H9 (cell line): Measurements from ENCODE around the gene RCAN1. TPM values are rescaled to one million over a fixed set of nuclear protein-coding genes. Genes with fewer than 3 reads are reported as not detected.

Experiments
- DNase-seq: peaks from one replicate; pipeline ENCODE4 v3.0.0-alpha.2; 2017
- H2AFZ ChIP-seq: one replicate; pipeline ENCODE4 v1.6.1; 2013; ENCODE audit warnings: mild to moderate bottlenecking, low read length, control low read depth, moderate library complexity
- H2AK5ac ChIP-seq: 2 replicates; pipeline ENCODE4 v1.6.1; 2013; ENCODE audit warnings: low read length, control low read depth, mixed read lengths; ENCODE audit not compliant: insufficient read length
- H2BK120ac ChIP-seq: one replicate; pipeline ENCODE4 v1.6.1; 2013; ENCODE audit warnings: low read depth, mild to moderate bottlenecking, low read length, control low read depth, inconsistent platforms; ENCODE audit not compliant: poor library complexity, severe bottlenecking
- H2BK12ac ChIP-seq: 2 replicates; pipeline ENCODE4 v1.6.1; 2013; ENCODE audit warnings: low read length, control low read depth, mixed read lengths, low read depth; ENCODE audit not compliant: insufficient read length
- H2BK15ac ChIP-seq: 2 replicates; pipeline ENCODE4 v1.6.1; 2013; ENCODE audit warnings: low read depth, low read length, control low read depth
- H2BK20ac ChIP-seq: one replicate; pipeline ENCODE4 v1.6.1; 2013; ENCODE audit warnings: low read depth, mild to moderate bottlenecking, low read length, control low read depth, inconsistent platforms; ENCODE audit not compliant: poor library complexity, severe bottlenecking
- H2BK5ac ChIP-seq: 2 replicates; pipeline ENCODE4 v1.6.1; 2013; ENCODE audit warnings: low read length, control low read depth, mixed read lengths; ENCODE audit not compliant: insufficient read length
- H3K14ac ChIP-seq: 2 replicates; pipeline ENCODE4 v1.6.1; 2013; ENCODE audit warnings: low read length, control low read depth; ENCODE audit not compliant: insufficient read depth
- H3K18ac ChIP-seq: 2 replicates; pipeline ENCODE4 v1.6.1; 2013; ENCODE audit warnings: low read depth, mild to moderate bottlenecking, mixed read lengths, low read length, control low read depth; ENCODE audit not compliant: insufficient read length
- H3K23ac ChIP-seq: 2 replicates; pipeline ENCODE4 v1.6.1; 2013; ENCODE audit warnings: low read length, control low read depth, mixed read lengths, low read depth; ENCODE audit not compliant: insufficient read length
- H3K23me2 ChIP-seq: 2 replicates; pipeline ENCODE4 v1.6.1; 2013; ENCODE audit warnings: low read depth, mild to moderate bottlenecking, mixed read lengths, low read length, control low read depth; ENCODE audit not compliant: insufficient read length, poor library complexity, severe bottlenecking
- H3K27ac ChIP-seq: 2 replicates; pipeline ENCODE4 v1.5.1; 2013; ENCODE audit warnings: low read length, control low read depth, mixed read lengths, low read depth; ENCODE audit not compliant: insufficient read length
- H3K27me3 ChIP-seq: 2 replicates; pipeline ENCODE4 v1.6.1; 2013; ENCODE audit warnings: low read length, control low read depth, inconsistent platforms; ENCODE audit not compliant: insufficient read depth
- H3K4ac ChIP-seq: 2 replicates; pipeline ENCODE4 v1.6.1; 2013; ENCODE audit warnings: low read depth, mild to moderate bottlenecking, control low read depth, inconsistent platforms, low read length, moderate library complexity
- H3K4me1 ChIP-seq: 2 replicates; pipeline ENCODE4 v1.6.1; 2013; ENCODE audit warnings: low read length, control low read depth, inconsistent platforms; ENCODE audit not compliant: insufficient read depth
- H3K4me2 ChIP-seq: 2 replicates; pipeline ENCODE4 v1.6.1; 2013; ENCODE audit warnings: low read length, control low read depth, mixed read lengths; ENCODE audit not compliant: insufficient read length, insufficient read depth
- H3K56ac ChIP-seq: 2 replicates; pipeline ENCODE4 v1.6.1; 2013; ENCODE audit warnings: low read depth, mild to moderate bottlenecking, mixed read lengths, low read length, control low read depth; ENCODE audit not compliant: insufficient read length
- H3K79me1 ChIP-seq: 2 replicates; pipeline ENCODE4 v1.6.1; 2013; ENCODE audit warnings: low read depth, mild to moderate bottlenecking, moderate library complexity, low read length, control low read depth, inconsistent platforms; ENCODE audit not compliant: insufficient read depth, poor library complexity, severe bottlenecking
- H3K79me2 ChIP-seq: 2 replicates; pipeline ENCODE4 v1.6.1; 2013; ENCODE audit warnings: low read length, control low read depth, inconsistent platforms; ENCODE audit not compliant: insufficient read depth
- H3K9ac ChIP-seq: 2 replicates; pipeline ENCODE4 v1.6.1; 2013; ENCODE audit warnings: low read length, control low read depth, mixed read lengths; ENCODE audit not compliant: insufficient read length; ENCODE audit errors: extremely low read depth
- H3K9me3 ChIP-seq: one replicate; pipeline ENCODE4 v1.6.1; 2013; ENCODE audit warnings: low read depth, low read length, inconsistent platforms; ENCODE audit not compliant: control insufficient read depth
- H3T11ph ChIP-seq: one replicate; pipeline ENCODE4 v1.6.1; 2013; ENCODE audit warnings: mild to moderate bottlenecking, low read length, control low read depth, inconsistent platforms
- H4K20me1 ChIP-seq: one replicate; pipeline ENCODE4 v1.6.1; 2013; ENCODE audit not compliant: control insufficient read depth, insufficient read length, insufficient read depth
- H4K5ac ChIP-seq: 2 replicates; pipeline ENCODE4 v1.6.1; 2013; ENCODE audit warnings: low read depth, mild to moderate bottlenecking, mixed read lengths, low read length, control low read depth; ENCODE audit not compliant: insufficient read length
- H4K8ac ChIP-seq: replicated peaks from 2 replicates; pipeline ENCODE4 v1.6.1; 2013; ENCODE audit warnings: low read length, control low read depth, mixed read lengths, low read depth; ENCODE audit not compliant: insufficient read length
- H4K91ac ChIP-seq: 2 replicates; pipeline ENCODE4 v1.6.1; 2013; ENCODE audit warnings: low read depth, mild to moderate bottlenecking, moderate library complexity, mixed read lengths, low read length, control low read depth; ENCODE audit not compliant: insufficient read length
- H3K27ac Mint-ChIP-seq, 3 experiments: 2 replicates in 2 of 3; 3 replicates in 1 of 3; pipeline ENCODE4 v1.8.0; 2020 to 2021; ENCODE audit warnings: mixed read lengths in 3 of 3, mild to moderate bottlenecking in 1 of 3, moderate library complexity in 1 of 3
- H3K27me3 Mint-ChIP-seq: 2 replicates; pipeline ENCODE4 v1.8.0; 2021; ENCODE audit warnings: low read depth, mild to moderate bottlenecking, moderate library complexity, mixed read lengths
- H3K36me3 Mint-ChIP-seq, 3 experiments: 2 replicates in 2 of 3; 3 replicates in 1 of 3; pipeline ENCODE4 v1.8.0; 2020 to 2021; ENCODE audit warnings: low read depth in 3 of 3, mixed read lengths in 3 of 3; ENCODE audit not compliant: insufficient read depth in 1 of 3
- H3K4me1 Mint-ChIP-seq, 2 experiments: 2 replicates each; pipeline ENCODE4 v1.8.0; 2020; ENCODE audit warnings: mixed read lengths in 2 of 2
- H3K4me3 Mint-ChIP-seq, 2 experiments: 2 replicates in 1 of 2; 3 replicates in 1 of 2; pipeline ENCODE4 v1.8.0; 2020 to 2021; ENCODE audit warnings: mild to moderate bottlenecking in 2 of 2, mixed read lengths in 2 of 2, moderate library complexity in 1 of 2
- H3K9me3 Mint-ChIP-seq, 2 experiments: 2 replicates in 1 of 2; 3 replicates in 1 of 2; pipeline ENCODE4 v1.8.0; 2020; ENCODE audit warnings: mild to moderate bottlenecking in 2 of 2, mixed read lengths in 2 of 2, moderate library complexity in 1 of 2
- CTCF ChIP-seq: fragments of 200-600 bp; sonication (generic); conservative IDR thresholded peaks from 3 replicates; pipeline ENCODE4 v1.8.0; 2021; ENCODE audit warnings: antibody characterized with exemption, mild to moderate bottlenecking
- whole genome bisulfite sequencing: extraction: QIAGEN DNeasy Blood & Tissue Kit; methylation state at CpG from one replicate; pipeline ENCODE4 v1.1.7; 2013; ENCODE audit warnings: missing lambda C conversion rate, low lambda C conversion rate, mixed read lengths; ENCODE audit not compliant: insufficient read length; ENCODE audit errors: extremely low coverage; 5-methylcytosine and 5-hydroxymethylcytosine counted together
- total RNA-seq: library from RNA; stranded (reverse); gene quantifications from 2 replicates; pipeline ENCODE4 v1.2.1, GENCODE V29; 2021

The RCAN1 gene
- total RNA-seq, 1 experiment from 2014 or later, result 7.0 TPM

DNA sequence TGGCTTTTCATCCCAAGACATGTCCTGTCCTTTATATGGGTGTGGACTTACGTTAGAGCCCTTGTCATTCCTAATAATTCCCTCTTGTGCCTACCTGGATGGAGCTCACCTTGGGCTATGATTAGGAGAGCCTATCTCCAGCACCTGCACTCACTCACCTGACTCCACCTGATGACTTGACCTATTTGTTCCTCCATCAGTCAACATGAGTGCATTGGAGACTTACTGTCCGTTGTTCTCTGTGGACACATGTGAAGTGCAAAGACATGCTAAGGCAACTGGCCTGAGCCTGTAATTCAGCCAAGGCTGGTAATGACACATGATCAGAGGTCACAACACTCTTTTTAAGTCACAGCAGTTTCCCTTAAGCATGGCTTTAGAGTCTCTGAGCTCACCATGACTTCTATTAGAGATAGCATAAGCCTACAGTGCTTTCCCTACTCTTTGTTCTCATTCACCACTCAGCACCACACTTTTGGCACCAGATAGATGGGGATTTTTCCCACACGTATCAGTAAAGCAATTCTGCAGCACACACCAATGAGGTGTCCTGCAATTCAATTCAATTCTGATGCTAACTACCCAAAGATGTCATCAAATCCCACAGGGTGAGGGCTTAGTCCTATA, 112.3 kb downstream of the RCAN1 start:
- H3K23ac ChIP-seq, result no peak overlapping the region
- no peak overlapping the region for H2AK5ac ChIP-seq
- no peaks in the 10 kb centered on the region for H4K20me1 ChIP-seq
- Mint-ChIP-seq H3K36me3 (no peaks in the 10 kb centered on the region; a peak in 1 of 7 replicates), H3K27me3 (peaks cover 4% of the 10 kb centered on the region; the same call in 1 of the 2 replicates), H3K4me1 (peaks cover 0 to 8% of the 10 kb centered on the region in 2 experiments; a peak in 1 of 4 replicates), H3K4me3 (no peak overlapping the region), H3K9me3 (peaks cover 0 to 8% of the 10 kb centered on the region in 2 experiments; a peak in 3 of 5 replicates), H3K27ac (no peak overlapping the region)
- H4K5ac ChIP-seq, result no peak overlapping the region
- H3K79me1 ChIP-seq, result no peaks in the 10 kb centered on the region
- no peak overlapping the region for H4K8ac ChIP-seq
- H2AFZ ChIP-seq, result no peak overlapping the region
- no peak overlapping the region for H2BK15ac ChIP-seq
- no peak for DNase-seq
- no peak overlapping the region for H4K91ac ChIP-seq
- no peak overlapping the region for H3K56ac ChIP-seq
- no peak overlapping the region for H2BK120ac ChIP-seq
- H3K18ac ChIP-seq, result no peak overlapping the region
- no peak overlapping the region for H2BK5ac ChIP-seq
- no peak overlapping the region for H3K14ac ChIP-seq
- H3K4me2 ChIP-seq, result no peak overlapping the region
- H3K27me3 ChIP-seq, result no peaks in the 10 kb centered on the region
- no peaks in the 10 kb centered on the region for H3K79me2 ChIP-seq
- H3K4me1 ChIP-seq, result no peaks in the 10 kb centered on the region
- no peak overlapping the region for H2BK12ac ChIP-seq
- H3K23me2 ChIP-seq, result no peaks in the 10 kb centered on the region
- no CpG with 5 or more reads among the region's 3 CpGs for WGBS
- no peaks in the 10 kb centered on the region for H3K9me3 ChIP-seq
- no peak overlapping the region for H3K4ac ChIP-seq
- H3K9ac ChIP-seq, result no peak overlapping the region
- no peak for TF ChIP-seq CTCF
- H3T11ph ChIP-seq, result no peak overlapping the region
- H2BK20ac ChIP-seq, result no peak overlapping the region
- no peak overlapping the region for H3K27ac ChIP-seq
